Esophagus muscularis mucosa (tissue), 4 donors: ENCODE data around the gene RPAP2. TPM values are rescaled to one million over a fixed set of nuclear protein-coding genes. Genes with fewer than 3 reads are reported as not detected.

Source experiments
- DNase-seq: peaks from one replicate; pipeline ENCODE4 v3.0.0-alpha.2; 2017; ENCODE audit errors: extremely low spot score
- H3K27ac ChIP-seq, 4 donors: fragments of 200-600 bp; sonication (generic); replicated peaks in 1 of 4; 1 replicate in 3 of 4; 2 replicates in 1 of 4; pipeline ENCODE4 v1.5.1; 2016 to 2019; ENCODE audit warnings: mild to moderate bottlenecking in 1 of 4
- H3K27me3 ChIP-seq, 4 donors: fragments of 200-600 bp; sonication (generic); one replicate each; pipeline versions ENCODE4 v1.5.1 to v1.6.0; 2016 to 2019
- H3K36me3 ChIP-seq, 4 donors: fragments of 200-600 bp; sonication (generic); one replicate each; pipeline ENCODE4 v1.5.1; 2016 to 2019
- H3K4me1 ChIP-seq, 4 donors: fragments of 200-600 bp; sonication (generic); one replicate each; pipeline ENCODE4 v1.5.1; 2016 to 2019
- H3K4me3 ChIP-seq, 4 donors: fragments of 200-600 bp; sonication (generic); 1 replicate in 2 of 4; 2 replicates in 2 of 4; pipeline ENCODE4 v1.5.1; 2016 to 2019; ENCODE audit warnings: mild to moderate bottlenecking in 4 of 4, moderate library complexity in 1 of 4
- H3K9me3 ChIP-seq, 4 donors: fragments of 200-600 bp; sonication (generic); 1 replicate in 3 of 4; 2 replicates in 1 of 4; pipeline ENCODE4 v1.5.1; 2016 to 2019
- EP300 ChIP-seq: sonication (generic); formaldehyde crosslinking; IDR thresholded peaks from one replicate; pipeline ENCODE4 v1.6.1; 2017; ENCODE audit warnings: antibody characterized with exemption
- POLR2A ChIP-seq: fragments of 450-650 bp; IDR thresholded peaks from one replicate; pipeline ENCODE4 v1.6.1; 2017; ENCODE audit warnings: antibody characterized with exemption, moderate library complexity, mild to moderate bottlenecking, low read depth
- POLR2AphosphoS5 ChIP-seq, 2 donors: sonication (generic); formaldehyde crosslinking; IDR thresholded peaks; one replicate each; pipeline ENCODE4 v1.6.1; 2017; ENCODE audit warnings: antibody characterized with exemption in 2 of 2
- WGBS: methylation state at CpG from one replicate; pipeline ENCODE4 v1.1.5; 2018; 5-methylcytosine and 5-hydroxymethylcytosine counted together
- intact Hi-C: fragments of 100-400 bp; cut with DNase I; formaldehyde crosslinking; loops from one replicate; pipeline ENCODE4 v1.15.1; 2023
- total RNA-seq, 4 donors: library from RNA; depleted of rRNA; stranded (reverse); fragments of >200 nt; gene quantifications; one replicate each; pipeline versions ENCODE4 v1.1.0 to v1.2.1, GENCODE V29; 2016
- TF ChIP-seq, protein P1 (sequence below), 3 experiments: fragments of 200-600 bp in 2 of 3; fragments of 450-650 bp in 1 of 3; sonication (generic) in 2 of 3; IDR thresholded peaks; one replicate each; pipeline ENCODE4 v1.5.1; 2017 to 2019; ENCODE audit warnings: antibody characterized with exemption in 3 of 3, mild to moderate bottlenecking in 2 of 3, moderate library complexity in 1 of 3

RPAP2 gene
- total RNA-seq, 4 donors from 2014 or later: 8.9 to 13.3 (median 12.8) TPM

DNA sequence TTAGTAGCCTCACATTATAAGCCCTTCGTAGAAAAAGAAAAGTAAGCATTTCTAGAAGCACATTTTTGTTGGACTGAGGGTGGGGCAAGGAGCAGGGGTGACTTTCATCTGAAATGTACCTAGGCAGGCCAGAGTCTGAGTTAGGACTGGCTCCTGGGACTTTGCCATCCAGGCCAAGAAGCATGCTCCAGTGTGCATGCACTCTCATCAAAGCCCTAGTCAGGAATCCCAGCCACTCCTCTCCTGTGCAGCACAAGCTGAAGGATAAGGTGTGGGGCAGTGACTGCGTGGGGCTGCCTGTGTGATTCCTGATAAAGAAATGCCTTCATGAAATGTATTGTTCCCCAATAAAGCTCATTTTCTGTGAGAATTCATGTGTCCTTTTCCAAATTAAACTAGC lies 99.7 kb downstream of the RPAP2 start:
- Histone ChIP-seq H3K36me3 (no peaks in the 10 kb centered on the region), H3K9me3 (peaks cover 0 to 25% (median 20%) of the 10 kb centered on the region in 4 donors), H3K4me1 (no peaks in the 10 kb centered on the region), H3K4me3 (no peak overlapping the region), H3K27ac (no peak overlapping the region), H3K27me3 (no peaks in the 10 kb centered on the region)
- TF ChIP-seq EP300: no peak
- no peak for TF ChIP-seq POLR2AphosphoS5 (IDR thresholded peaks at IDR 0.05)
- no peak for TF ChIP-seq POLR2A
- TF ChIP-seq, protein P1, sequence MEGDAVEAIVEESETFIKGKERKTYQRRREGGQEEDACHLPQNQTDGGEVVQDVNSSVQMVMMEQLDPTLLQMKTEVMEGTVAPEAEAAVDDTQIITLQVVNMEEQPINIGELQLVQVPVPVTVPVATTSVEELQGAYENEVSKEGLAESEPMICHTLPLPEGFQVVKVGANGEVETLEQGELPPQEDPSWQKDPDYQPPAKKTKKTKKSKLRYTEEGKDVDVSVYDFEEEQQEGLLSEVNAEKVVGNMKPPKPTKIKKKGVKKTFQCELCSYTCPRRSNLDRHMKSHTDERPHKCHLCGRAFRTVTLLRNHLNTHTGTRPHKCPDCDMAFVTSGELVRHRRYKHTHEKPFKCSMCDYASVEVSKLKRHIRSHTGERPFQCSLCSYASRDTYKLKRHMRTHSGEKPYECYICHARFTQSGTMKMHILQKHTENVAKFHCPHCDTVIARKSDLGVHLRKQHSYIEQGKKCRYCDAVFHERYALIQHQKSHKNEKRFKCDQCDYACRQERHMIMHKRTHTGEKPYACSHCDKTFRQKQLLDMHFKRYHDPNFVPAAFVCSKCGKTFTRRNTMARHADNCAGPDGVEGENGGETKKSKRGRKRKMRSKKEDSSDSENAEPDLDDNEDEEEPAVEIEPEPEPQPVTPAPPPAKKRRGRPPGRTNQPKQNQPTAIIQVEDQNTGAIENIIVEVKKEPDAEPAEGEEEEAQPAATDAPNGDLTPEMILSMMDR (IDR thresholded peaks at IDR 0.05): no peak
- intact Hi-C loops: no loop called here
- 90% methylated on average over 2 of the region's 2 CpGs for WGBS
- peak; percentile 81 for DNase-seq

DNA sequence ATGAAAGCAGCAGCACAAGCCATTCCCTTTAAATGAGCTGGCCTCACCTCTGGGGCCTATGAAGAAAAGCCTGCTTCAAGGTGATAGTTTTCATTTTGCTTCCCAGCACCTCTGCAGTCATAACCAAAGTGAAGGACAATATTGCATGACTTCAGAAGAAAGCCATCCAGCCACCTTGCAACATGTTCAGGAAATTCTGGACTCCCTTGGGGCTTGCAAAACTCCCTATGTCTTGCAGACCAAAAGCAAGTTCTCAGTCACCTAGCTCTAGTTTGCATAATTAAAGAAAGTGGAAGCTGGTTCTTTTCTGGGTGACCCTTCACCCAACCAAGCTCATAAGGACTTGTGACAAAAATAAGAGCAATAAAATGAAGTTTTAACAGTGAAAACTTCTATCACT lies 100.2 kb downstream of the RPAP2 start:
- intact Hi-C loops: no loop called here
- Histone ChIP-seq H3K27me3 (no peaks in the 10 kb centered on the region), H3K36me3 (no peaks in the 10 kb centered on the region), H3K27ac (no peak overlapping the region), H3K9me3 (peaks cover 0 to 25% (median 17%) of the 10 kb centered on the region in 4 donors), H3K4me1 (no peaks in the 10 kb centered on the region), H3K4me3 (no peak overlapping the region)
- DNase-seq: no peak
- TF ChIP-seq POLR2A (no peak), EP300 (no peak), POLR2AphosphoS5 (IDR thresholded peaks at IDR 0.05) (no peak)
- TF ChIP-seq, protein P1 (IDR thresholded peaks at IDR 0.05): no peak

DNA sequence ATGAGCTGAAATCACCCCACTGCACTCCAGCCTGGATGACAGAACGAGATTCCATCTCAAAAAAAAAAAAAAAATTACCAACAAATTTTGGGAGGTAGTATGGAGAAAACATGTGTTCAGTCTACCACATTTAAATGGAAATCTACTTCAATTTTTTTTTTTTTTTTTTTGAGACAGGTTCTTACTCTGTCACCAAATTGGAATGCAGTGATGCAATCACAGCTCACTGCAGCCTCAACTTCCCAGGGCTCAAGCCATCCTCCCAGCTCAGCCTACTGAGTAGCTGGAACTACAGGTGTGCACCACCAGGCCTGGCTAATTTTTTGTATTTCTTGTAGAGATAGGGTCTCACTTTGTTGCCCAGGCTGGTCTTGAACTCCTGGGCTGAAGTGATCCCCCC lies 105.8 kb downstream of the RPAP2 start:
- Histone ChIP-seq H3K4me1 (no peaks in the 10 kb centered on the region), H3K27ac (no peak overlapping the region), H3K9me3 (peaks cover 0 to 23% (median 9%) of the 10 kb centered on the region in 4 donors), H3K4me3 (no peak overlapping the region), H3K27me3 (no peaks in the 10 kb centered on the region), H3K36me3 (no peaks in the 10 kb centered on the region)
- no peak for TF ChIP-seq POLR2A
- TF ChIP-seq EP300: no peak
- no peak for TF ChIP-seq POLR2AphosphoS5 (IDR thresholded peaks at IDR 0.05)
- TF ChIP-seq, protein P1 (IDR thresholded peaks at IDR 0.05): no peak
- DNase-seq: no peak
- 80% methylated on average over 1 of the region's 1 CpG for WGBS
- intact Hi-C loops: no loop called here

DNA sequence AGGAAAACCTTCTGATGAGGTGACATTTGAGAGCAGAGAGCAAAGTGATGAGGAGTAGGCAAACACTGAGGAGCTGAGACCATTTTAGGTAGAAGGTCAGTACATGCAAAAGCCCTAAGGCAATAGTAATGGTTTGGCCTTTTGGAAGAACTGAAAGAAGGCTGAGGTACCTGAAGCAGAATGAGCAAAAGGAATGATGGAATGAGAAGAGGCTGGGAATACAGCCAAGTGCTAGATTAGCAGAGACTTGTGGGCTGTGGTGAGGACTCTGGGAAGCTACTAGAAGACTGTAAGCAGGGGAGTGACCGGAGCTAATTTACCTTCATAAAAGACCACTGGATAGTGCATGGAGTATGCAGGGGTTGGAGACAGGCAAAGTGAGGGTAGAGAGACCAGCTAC lies 110.0 kb downstream of the RPAP2 start:
- no peak overlapping the region for H3K27ac ChIP-seq
- H3K36me3 ChIP-seq: no peaks in the 10 kb centered on the region
- no peaks in the 10 kb centered on the region for H3K4me1 ChIP-seq
- H3K27me3 ChIP-seq: no peaks in the 10 kb centered on the region
- WGBS: 95% methylated on average over 1 of the region's 1 CpG
- no peak for TF ChIP-seq POLR2A
- TF ChIP-seq POLR2AphosphoS5 (IDR thresholded peaks at IDR 0.05): no peak
- TF ChIP-seq, protein P1 (IDR thresholded peaks at IDR 0.05): no peak
- TF ChIP-seq EP300: no peak
- H3K9me3 ChIP-seq: peaks cover 0 to 6% (median 1%) of the 10 kb centered on the region in 4 donors
- intact Hi-C loops: no loop called here
- H3K4me3 ChIP-seq: no peak overlapping the region
- DNase-seq: peak; percentile 60

DNA sequence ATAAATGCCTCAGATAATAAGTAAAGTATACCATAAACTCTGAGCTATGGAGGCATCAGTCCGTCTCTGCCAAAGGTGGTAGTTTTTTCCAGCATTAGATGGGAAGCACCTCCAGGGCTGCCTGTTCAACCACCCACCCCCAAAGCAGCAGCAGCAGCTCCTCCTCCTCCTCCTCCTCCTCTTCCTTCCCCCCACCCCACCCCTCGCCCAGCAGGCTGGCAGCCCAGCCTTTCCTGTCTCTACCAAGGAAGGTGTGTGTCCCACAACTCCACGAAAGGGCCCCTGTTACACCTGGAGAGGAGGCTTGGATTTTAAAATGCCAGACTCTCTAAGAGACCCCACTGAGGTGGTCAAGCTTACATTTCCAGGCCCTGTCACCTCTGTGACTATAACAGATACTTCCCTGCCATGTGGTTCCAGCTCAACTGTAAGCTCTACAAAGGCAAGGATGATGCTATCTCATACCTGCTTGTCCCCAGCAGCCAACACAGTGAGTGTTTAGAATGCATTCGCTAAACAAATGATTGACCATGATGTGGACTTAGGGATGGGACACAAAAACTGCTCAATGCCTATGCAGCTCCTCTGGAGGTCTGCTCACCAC lies 111.2 kb downstream of the RPAP2 start:
- no peaks in the 10 kb centered on the region for H3K27me3 ChIP-seq
- intact Hi-C loops: no loop called here
- TF ChIP-seq POLR2A: no peak
- TF ChIP-seq EP300: no peak
- TF ChIP-seq POLR2AphosphoS5 (IDR thresholded peaks at IDR 0.05): no peak
- TF ChIP-seq, protein P1 (IDR thresholded peaks at IDR 0.05): no peak
- H3K36me3 ChIP-seq: no peaks in the 10 kb centered on the region
- DNase-seq: peak; percentile 66
- no peak overlapping the region for H3K4me3 ChIP-seq
- no peaks in the 10 kb centered on the region for H3K4me1 ChIP-seq
- WGBS: 74% methylated on average over 4 of the region's 4 CpGs
- no peaks in the 10 kb centered on the region for H3K9me3 ChIP-seq
- no peak overlapping the region for H3K27ac ChIP-seq
